Mesenchymal stem cell (in vitro differentiated cells and primary cell): Measurements from ENCODE around the gene SIPA1L3.

ENCODE experiments used
- DNase-seq: peaks from one replicate; pipeline ENCODE4 v3.0.0-alpha.2; 2013
- H2AFZ ChIP-seq: one replicate; pipeline ENCODE4 v1.6.1; 2013; ENCODE audit warnings: low read depth, mild to moderate bottlenecking, control low read depth, inconsistent platforms, low read length, moderate library complexity
- H2AK5ac ChIP-seq: 2 replicates; pipeline ENCODE4 v1.6.1; 2013; ENCODE audit warnings: low read length, moderate library complexity, mild to moderate bottlenecking, inconsistent platforms; ENCODE audit not compliant: severe bottlenecking
- H2BK120ac ChIP-seq: one replicate; pipeline ENCODE4 v1.6.1; 2013; ENCODE audit warnings: low read depth, mild to moderate bottlenecking, inconsistent platforms, low read length, moderate library complexity
- H2BK12ac ChIP-seq, 2 experiments: one replicate each; pipeline ENCODE4 v1.6.1; 2013; ENCODE audit warnings: inconsistent platforms in 2 of 2, low read length in 2 of 2, mild to moderate bottlenecking in 2 of 2, moderate library complexity in 2 of 2, control low read depth in 1 of 2
- H2BK15ac ChIP-seq: one replicate; pipeline ENCODE4 v1.6.1; 2013; ENCODE audit warnings: mild to moderate bottlenecking, low read depth, inconsistent platforms; ENCODE audit not compliant: poor library complexity, severe bottlenecking
- H2BK5ac ChIP-seq: 2 replicates; pipeline ENCODE4 v1.6.1; 2013; ENCODE audit warnings: low read depth, mild to moderate bottlenecking, low read length, control low read depth, inconsistent platforms; ENCODE audit not compliant: poor library complexity, severe bottlenecking
- H3K14ac ChIP-seq, 2 experiments: one replicate each; pipeline ENCODE4 v1.6.1; 2013; ENCODE audit warnings: inconsistent platforms in 2 of 2, low read length in 2 of 2, control low read depth in 1 of 2, mild to moderate bottlenecking in 1 of 2, moderate library complexity in 1 of 2
- H3K18ac ChIP-seq, 2 experiments: one replicate each; pipeline ENCODE4 v1.6.1; 2013; ENCODE audit warnings: inconsistent platforms in 2 of 2, low read length in 2 of 2, control low read depth in 1 of 2, low read depth in 1 of 2, mild to moderate bottlenecking in 1 of 2
- H3K23ac ChIP-seq, 2 experiments: one replicate each; pipeline ENCODE4 v1.6.1; 2013; ENCODE audit warnings: inconsistent platforms in 2 of 2, low read length in 2 of 2, mild to moderate bottlenecking in 2 of 2, moderate library complexity in 2 of 2, control low read depth in 1 of 2
- H3K27ac ChIP-seq: 2 replicates; pipeline ENCODE4 v1.5.1; 2013; ENCODE audit warnings: mild to moderate bottlenecking, moderate library complexity, low read length, control low read depth, inconsistent platforms; ENCODE audit not compliant: poor library complexity, severe bottlenecking
- H3K27me3 ChIP-seq, 2 experiments: 2 replicates each; pipeline versions ENCODE4 v1.6.1 to v1.7.0; 2013; ENCODE audit warnings: low read length in 2 of 2, mild to moderate bottlenecking in 2 of 2, moderate library complexity in 2 of 2, control low read depth in 1 of 2, inconsistent platforms in 1 of 2; ENCODE audit not compliant: control insufficient read depth in 1 of 2, insufficient read depth in 1 of 2
- H3K36me3 ChIP-seq, 2 experiments: 2 replicates each; pipeline versions ENCODE4 v1.6.1 to v1.7.0; 2013; ENCODE audit warnings: low read length in 2 of 2, control low read depth in 1 of 2, inconsistent platforms in 1 of 2, low read depth in 1 of 2, mild to moderate bottlenecking in 1 of 2; ENCODE audit not compliant: insufficient read depth in 2 of 2, control insufficient read depth in 1 of 2
- H3K4ac ChIP-seq, 2 experiments: one replicate each; pipeline ENCODE4 v1.6.1; 2013; ENCODE audit warnings: inconsistent platforms in 2 of 2, low read length in 2 of 2, mild to moderate bottlenecking in 2 of 2, moderate library complexity in 2 of 2, control low read depth in 1 of 2, low read depth in 1 of 2
- H3K4me1 ChIP-seq: 2 replicates; pipeline ENCODE4 v1.6.1; 2013; ENCODE audit warnings: low read depth, low read length, control low read depth; ENCODE audit not compliant: control insufficient read depth, insufficient read depth
- H3K4me2 ChIP-seq: 2 replicates; pipeline ENCODE4 v1.6.1; 2013; ENCODE audit warnings: low read length, mild to moderate bottlenecking, inconsistent platforms; ENCODE audit not compliant: poor library complexity, severe bottlenecking
- H3K4me3 ChIP-seq, 2 experiments: 2 replicates each; pipeline versions ENCODE4 v1.5.1 to v1.7.0; 2013; ENCODE audit warnings: low read length in 2 of 2, mild to moderate bottlenecking in 2 of 2, control low read depth in 1 of 2, low read depth in 1 of 2; ENCODE audit not compliant: insufficient read depth in 1 of 2
- H3K79me1 ChIP-seq: replicated peaks from 2 replicates; pipeline ENCODE4 v1.6.1; 2013; ENCODE audit warnings: mild to moderate bottlenecking, control low read depth, low read length, inconsistent platforms; ENCODE audit not compliant: poor library complexity, severe bottlenecking
- H3K9ac ChIP-seq: 2 replicates; pipeline ENCODE4 v1.7.0; 2013; ENCODE audit warnings: mild to moderate bottlenecking, low read length, moderate library complexity
- H3K9me3 ChIP-seq: 2 replicates; pipeline ENCODE4 v1.7.0; 2013; ENCODE audit warnings: mild to moderate bottlenecking, low read length; ENCODE audit not compliant: control insufficient read depth
- H4K8ac ChIP-seq: one replicate; pipeline ENCODE4 v1.6.1; 2013; ENCODE audit warnings: inconsistent platforms, mild to moderate bottlenecking, low read length, moderate library complexity
- H4K91ac ChIP-seq: one replicate; pipeline ENCODE4 v1.6.1; 2013; ENCODE audit warnings: mild to moderate bottlenecking, low read length, inconsistent platforms
- WGBS: methylation state at CpG from one replicate; pipeline ENCODE4 v1.1.7; 2013; ENCODE audit warnings: mixed read lengths; 5-methylcytosine and 5-hydroxymethylcytosine counted together

The SIPA1L3 gene

GRCh38 chr19:38061294-38061693 is 154.3 kb downstream of the SIPA1L3 start:
- Histone ChIP-seq H3K9ac (no peak overlapping the region), H4K91ac (no peak overlapping the region), H3K4me2 (peak overlapping the region; percentile 19), H3K4ac (no peak overlapping the region), H3K79me1 (peaks cover 11% of the 10 kb centered on the region), H3K9me3 (no peaks in the 10 kb centered on the region), H2AK5ac (peak overlapping the region; percentile 47), H3K23ac (no peak overlapping the region), H3K14ac (no peak overlapping the region), H3K27me3 (no peaks in the 10 kb centered on the region), H3K27ac (peak overlapping the region; percentile 85), H2BK15ac (no peak overlapping the region), H2AFZ (no peak overlapping the region), H4K8ac (peak overlapping the region; percentile 45), H3K18ac (peak overlapping the region in 1 of 2 experiments; percentile 0), H2BK12ac (no peak overlapping the region), H3K36me3 (peaks cover 0 to 2% of the 10 kb centered on the region in 2 experiments), H3K4me3 (no peak overlapping the region), H2BK120ac (no peak overlapping the region), H3K4me1 (peaks cover 49% of the 10 kb centered on the region), H2BK5ac (no peak overlapping the region)
- peak; percentile 83 for DNase-seq
- WGBS: 43% methylated on average over 7 of the region's 7 CpGs

- H3K79me1 ChIP-seq: peaks cover 13% of the 10 kb centered on the region
- peak overlapping the region; percentile 53 for H4K91ac ChIP-seq
- H3K4me1 ChIP-seq: peaks cover 44% of the 10 kb centered on the region
- H3K27ac ChIP-seq: peak overlapping the region; percentile 85
- H3K14ac ChIP-seq: peak overlapping the region in 1 of 2 experiments; percentile 22
- H2AK5ac ChIP-seq: peak overlapping the region; percentile 44
- no peak overlapping the region for H3K9ac ChIP-seq
- no peak overlapping the region for H3K4me2 ChIP-seq
- 63% methylated on average over 18 of the region's 21 CpGs for WGBS
- peak; percentile 31 for DNase-seq
- H2BK120ac ChIP-seq: no peak overlapping the region
- H3K18ac ChIP-seq: peak overlapping the region; percentile 35 to 80
- H4K8ac ChIP-seq: peak overlapping the region; percentile 73
- H3K9me3 ChIP-seq: no peaks in the 10 kb centered on the region
- H2AFZ ChIP-seq: no peak overlapping the region
- peaks cover 0 to 5% of the 10 kb centered on the region in 2 experiments for H3K36me3 ChIP-seq
- H3K23ac ChIP-seq: no peak overlapping the region
- H2BK5ac ChIP-seq: peak overlapping the region; percentile 92
- peak overlapping the region in 1 of 2 experiments; percentile 49 for H2BK12ac ChIP-seq
- H3K4me3 ChIP-seq: no peak overlapping the region
- peak overlapping the region in 1 of 2 experiments; percentile 77 for H3K4ac ChIP-seq
- H3K27me3 ChIP-seq: no peaks in the 10 kb centered on the region
- H2BK15ac ChIP-seq: peak overlapping the region; percentile 26
These were observed 156.2 kb downstream of the SIPA1L3 start for GRCh38 chr19:38062959-38063761.

- H3K9ac ChIP-seq: no peak overlapping the region
- peaks cover 20% of the 10 kb centered on the region for H3K79me1 ChIP-seq
- no peak overlapping the region for H3K4ac ChIP-seq
- no peak for DNase-seq
- no peaks in the 10 kb centered on the region for H3K27me3 ChIP-seq
- no peak overlapping the region for H2BK120ac ChIP-seq
- no peak overlapping the region for H3K14ac ChIP-seq
- H2AFZ ChIP-seq: no peak overlapping the region
- H3K18ac ChIP-seq: no peak overlapping the region
- H4K8ac ChIP-seq: no peak overlapping the region
- WGBS: 97% methylated on average over 6 of the region's 6 CpGs
- peak overlapping the region; percentile 44 for H2BK15ac ChIP-seq
- H2BK5ac ChIP-seq: peak overlapping the region; percentile 92
- H2BK12ac ChIP-seq: peak overlapping the region in 1 of 2 experiments; percentile 49
- H2AK5ac ChIP-seq: peak overlapping the region; percentile 71
- H3K4me3 ChIP-seq: no peak overlapping the region
- H3K4me2 ChIP-seq: no peak overlapping the region
- H3K27ac ChIP-seq: peak overlapping the region; percentile 85
- no peaks in the 10 kb centered on the region for H3K9me3 ChIP-seq
- no peak overlapping the region for H3K23ac ChIP-seq
- peaks cover 39% of the 10 kb centered on the region for H3K4me1 ChIP-seq
- peaks cover 0 to 8% of the 10 kb centered on the region in 2 experiments for H3K36me3 ChIP-seq
- H4K91ac ChIP-seq: no peak overlapping the region
These were observed 156.9 kb downstream of the SIPA1L3 start for GRCh38 chr19:38063928-38064327.

- Histone ChIP-seq H3K79me1 (peaks cover 24% of the 10 kb centered on the region), H3K18ac (no peak overlapping the region), H3K14ac (no peak overlapping the region), H3K36me3 (peaks cover 0 to 11% of the 10 kb centered on the region in 2 experiments), H2BK12ac (no peak overlapping the region), H3K4me1 (peaks cover 37% of the 10 kb centered on the region), H3K9me3 (no peaks in the 10 kb centered on the region), H3K4ac (no peak overlapping the region), H3K4me3 (no peak overlapping the region), H3K27me3 (no peaks in the 10 kb centered on the region), H4K91ac (no peak overlapping the region), H3K23ac (no peak overlapping the region), H4K8ac (no peak overlapping the region), H2AFZ (no peak overlapping the region), H2BK120ac (no peak overlapping the region), H3K9ac (no peak overlapping the region), H2BK5ac (no peak overlapping the region), H3K4me2 (no peak overlapping the region), H3K27ac (peak overlapping the region; percentile 12), H2BK15ac (no peak overlapping the region), H2AK5ac (peak overlapping the region; percentile 71)
- 98% methylated on average over 3 of the region's 7 CpGs for WGBS
- DNase-seq: no peak
These were observed 157.8 kb downstream of the SIPA1L3 start for GRCh38 chr19:38064661-38065425.
